ENCODE measurements around the gene SSR1.

Gene SSR1

GRCh38 chr6:7292596-7293255, 20.3 kb downstream of the SSR1 start:
- H3K79me2 ChIP-seq (ENCODE audit: control insufficient read depth, low read length), result no peaks in the 10 kb centered on the region
- H3K36me3 ChIP-seq (ENCODE audit: control insufficient read depth, low read length), result peaks cover 90% of the 10 kb centered on the region
- no peak for TF ChIP-seq EZH2phosphoT487 (IDR thresholded peaks at IDR 0.05; ENCODE audit: borderline replicate concordance, low read length)
- no peak for TF ChIP-seq CTCF (IDR thresholded peaks at IDR 0.05; ENCODE audit: low read depth, low read length, poor library complexity, severe bottlenecking)
- H3K9me2 ChIP-seq (replicated peaks; ENCODE audit: control insufficient read depth, low read length), result no peaks in the 10 kb centered on the region
- H3K4me3 ChIP-seq (ENCODE audit: low read length), result no peak overlapping the region
- H4K20me1 ChIP-seq (ENCODE audit: control insufficient read depth, insufficient read depth, low read depth, low read length), result no peaks in the 10 kb centered on the region
- H3K4me1 ChIP-seq (ENCODE audit: control insufficient read depth, low read length), result no peaks in the 10 kb centered on the region
- no peak overlapping the region for H3K27ac ChIP-seq (ENCODE audit: low read depth, low read length)
- H3F3A ChIP-seq (ENCODE audit: control insufficient read depth, insufficient read depth), result peaks cover 2% of the 10 kb centered on the region; the same call in 1 of the 2 replicates
- H3K9me3 ChIP-seq (ENCODE audit: control insufficient read depth, insufficient read depth, low read length), result no peaks in the 10 kb centered on the region
- H3K4me2 ChIP-seq (ENCODE audit: low read length), result no peak overlapping the region
- no peaks in the 10 kb centered on the region for H3K27me3 ChIP-seq (ENCODE audit: control insufficient read depth, low read length)

- Histone ChIP-seq H3K27me3 (ENCODE audit: control insufficient read depth, low read length) (no peaks in the 10 kb centered on the region), H3K4me1 (ENCODE audit: control insufficient read depth, low read length) (no peaks in the 10 kb centered on the region), H3K9me3 (ENCODE audit: control insufficient read depth, insufficient read depth, low read length) (no peaks in the 10 kb centered on the region), H3K36me3 (ENCODE audit: control insufficient read depth, low read length) (peaks cover 89% of the 10 kb centered on the region), H3K4me3 (ENCODE audit: low read length) (no peak overlapping the region), H3K79me2 (ENCODE audit: control insufficient read depth, low read length) (no peaks in the 10 kb centered on the region), H3F3A (ENCODE audit: control insufficient read depth, insufficient read depth) (peaks cover 2% of the 10 kb centered on the region; the same call in 1 of the 2 replicates), H3K9me2 (replicated peaks; ENCODE audit: control insufficient read depth, low read length) (no peaks in the 10 kb centered on the region), H4K20me1 (ENCODE audit: control insufficient read depth, insufficient read depth, low read depth, low read length) (no peaks in the 10 kb centered on the region), H3K4me2 (ENCODE audit: low read length) (no peak overlapping the region), H3K27ac (ENCODE audit: low read depth, low read length) (no peak overlapping the region)
- TF ChIP-seq CTCF (IDR thresholded peaks at IDR 0.05; ENCODE audit: low read depth, low read length, poor library complexity, severe bottlenecking) (no peak), EZH2phosphoT487 (IDR thresholded peaks at IDR 0.05; ENCODE audit: borderline replicate concordance, low read length) (no peak)
These were observed 22.9 kb downstream of the SSR1 start for GRCh38 chr6:7290079-7290478.

GRCh38 chr6:7285416-7285815, 27.6 kb downstream of the SSR1 start:
- Histone ChIP-seq H3K27ac (ENCODE audit: low read depth, low read length) (no peak overlapping the region), H3K36me3 (ENCODE audit: control insufficient read depth, low read length) (peaks cover 60% of the 10 kb centered on the region), H3K4me2 (ENCODE audit: low read length) (no peak overlapping the region), H4K20me1 (ENCODE audit: control insufficient read depth, insufficient read depth, low read depth, low read length) (no peaks in the 10 kb centered on the region), H3K79me2 (ENCODE audit: control insufficient read depth, low read length) (no peaks in the 10 kb centered on the region), H3K9me3 (ENCODE audit: control insufficient read depth, insufficient read depth, low read length) (no peaks in the 10 kb centered on the region), H3K4me3 (ENCODE audit: low read length) (no peak overlapping the region), H3K4me1 (ENCODE audit: control insufficient read depth, low read length) (peaks cover 3% of the 10 kb centered on the region; the same call in 1 of the 2 replicates), H3F3A (ENCODE audit: control insufficient read depth, insufficient read depth) (peaks cover 7% of the 10 kb centered on the region; the same call in 1 of the 2 replicates), H3K27me3 (ENCODE audit: control insufficient read depth, low read length) (no peaks in the 10 kb centered on the region), H3K9me2 (replicated peaks; ENCODE audit: control insufficient read depth, low read length) (no peaks in the 10 kb centered on the region)
- TF ChIP-seq CTCF (IDR thresholded peaks at IDR 0.05; ENCODE audit: low read depth, low read length, poor library complexity, severe bottlenecking) (no peak), EZH2phosphoT487 (IDR thresholded peaks at IDR 0.05; ENCODE audit: borderline replicate concordance, low read length) (no peak)

Measured in DOHH2 (cell line).